Measurements from ENCODE around the gene MRPS15. TPM values are rescaled to one million over a fixed set of nuclear protein-coding genes. Genes with fewer than 3 reads are reported as not detected.
"Not testable (repeated sequence)": the region's sequence is repeated elsewhere in the genome, so short reads cannot be mapped to it uniquely, and the experiment has no call there.

The MRPS15 gene
- polyA plus RNA-seq, 2 donors: 106 to 143 TPM

GRCh38 chr1:36486439-36487335 is 22.5 kb upstream of the MRPS15 start:
- no peaks in the 10 kb centered on the region for H3K27me3 ChIP-seq (ENCODE audit: control insufficient read depth in 1 of 2, insufficient read depth in 2 of 2, low read length in 2 of 2)
- H3K36me3 ChIP-seq (ENCODE audit: control insufficient read depth in 2 of 2, insufficient read depth in 2 of 2, low read length in 1 of 2): no peaks in the 10 kb centered on the region
- H3K4me3 ChIP-seq (ENCODE audit: low read depth in 1 of 2, low read length in 2 of 2): no peak overlapping the region
- WGBS, 2 donors: 39 to 47% methylated on average over 17 of the region's 17 CpGs
- H3K9me3 ChIP-seq (ENCODE audit: control insufficient read depth in 2 of 2, insufficient read depth in 1 of 2, low read depth in 1 of 2, low read length in 1 of 2): no peaks in the 10 kb centered on the region
- H3K4me1 ChIP-seq (ENCODE audit: control insufficient read depth in 2 of 2, insufficient read depth in 2 of 2, low read length in 1 of 2): peaks cover 0 to 3% of the 10 kb centered on the region in 2 donors
- no peak overlapping the region for H3K27ac ChIP-seq (ENCODE audit: low read depth in 2 of 2, low read length in 1 of 2)

- H3K27ac ChIP-seq (ENCODE audit: low read depth in 2 of 2, low read length in 1 of 2): no peak overlapping the region
- WGBS, 2 donors: 87 to 92% methylated on average over 2 of the region's 2 CpGs
- H3K36me3 ChIP-seq (ENCODE audit: control insufficient read depth in 2 of 2, insufficient read depth in 2 of 2, low read length in 1 of 2): no peaks in the 10 kb centered on the region
- no peaks in the 10 kb centered on the region for H3K27me3 ChIP-seq (ENCODE audit: control insufficient read depth in 1 of 2, insufficient read depth in 2 of 2, low read length in 2 of 2)
- H3K4me1 ChIP-seq (ENCODE audit: control insufficient read depth in 2 of 2, insufficient read depth in 2 of 2, low read length in 1 of 2): peaks cover 0 to 5% of the 10 kb centered on the region in 2 donors
- no peaks in the 10 kb centered on the region for H3K9me3 ChIP-seq (ENCODE audit: control insufficient read depth in 2 of 2, insufficient read depth in 1 of 2, low read depth in 1 of 2, low read length in 1 of 2)
- no peak overlapping the region for H3K4me3 ChIP-seq (ENCODE audit: low read depth in 1 of 2, low read length in 2 of 2)
Measured at GRCh38 chr1:36486093-36486438, 21.9 kb upstream of the MRPS15 start.

GRCh38 chr1:36484099-36484498 is 19.9 kb upstream of the MRPS15 start:
- 86 to 90% methylated on average over 2 of the region's 2 CpGs for WGBS, 2 donors
- Histone ChIP-seq H3K4me1 (ENCODE audit: control insufficient read depth in 2 of 2, insufficient read depth in 2 of 2, low read length in 1 of 2) (peaks cover 0 to 5% of the 10 kb centered on the region in 2 donors), H3K27me3 (ENCODE audit: control insufficient read depth in 1 of 2, insufficient read depth in 2 of 2, low read length in 2 of 2) (no peaks in the 10 kb centered on the region), H3K36me3 (ENCODE audit: control insufficient read depth in 2 of 2, insufficient read depth in 2 of 2, low read length in 1 of 2) (no peaks in the 10 kb centered on the region), H3K27ac (ENCODE audit: low read depth in 2 of 2, low read length in 1 of 2) (no peak overlapping the region), H3K4me3 (ENCODE audit: low read depth in 1 of 2, low read length in 2 of 2) (no peak overlapping the region), H3K9me3 (ENCODE audit: control insufficient read depth in 2 of 2, insufficient read depth in 1 of 2, low read depth in 1 of 2, low read length in 1 of 2) (no peaks in the 10 kb centered on the region)

GRCh38 chr1:36482724-36483388 is 18.7 kb upstream of the MRPS15 start, which contains the start of gene CSF3R:
Gene CSF3R (minus strand): TSS chr1:36482913. CDS start chr1:36479496, 3,417 bp downstream.
- H3K27me3 ChIP-seq (ENCODE audit: control insufficient read depth in 1 of 2, insufficient read depth in 2 of 2, low read length in 2 of 2): no peaks in the 10 kb centered on the region
- H3K36me3 ChIP-seq (ENCODE audit: control insufficient read depth in 2 of 2, insufficient read depth in 2 of 2, low read length in 1 of 2): no peaks in the 10 kb centered on the region
- peaks cover 0 to 5% of the 10 kb centered on the region in 2 donors for H3K4me1 ChIP-seq (ENCODE audit: control insufficient read depth in 2 of 2, insufficient read depth in 2 of 2, low read length in 1 of 2)
- H3K9me3 ChIP-seq (ENCODE audit: control insufficient read depth in 2 of 2, insufficient read depth in 1 of 2, low read depth in 1 of 2, low read length in 1 of 2): no peaks in the 10 kb centered on the region
- H3K27ac ChIP-seq (ENCODE audit: low read depth in 2 of 2, low read length in 1 of 2): no peak within 1 kb of the TSS
- H3K4me3 ChIP-seq (ENCODE audit: low read depth in 1 of 2, low read length in 2 of 2): no peak within 1 kb of the TSS
- WGBS, 2 donors: 43 to 59% methylated on average over 13 of the region's 13 CpGs

- WGBS, 2 donors: 44 to 45% methylated on average over 26 of the region's 26 CpGs
- no peaks in the 10 kb centered on the region for H3K27me3 ChIP-seq (ENCODE audit: control insufficient read depth in 1 of 2, insufficient read depth in 2 of 2, low read length in 2 of 2)
- H3K4me3 ChIP-seq (ENCODE audit: low read depth in 1 of 2, low read length in 2 of 2): no peak overlapping the region
- H3K36me3 ChIP-seq (ENCODE audit: control insufficient read depth in 2 of 2, insufficient read depth in 2 of 2, low read length in 1 of 2): no peaks in the 10 kb centered on the region
- H3K9me3 ChIP-seq (ENCODE audit: control insufficient read depth in 2 of 2, insufficient read depth in 1 of 2, low read depth in 1 of 2, low read length in 1 of 2): no peaks in the 10 kb centered on the region
- H3K27ac ChIP-seq (ENCODE audit: low read depth in 2 of 2, low read length in 1 of 2): no peak overlapping the region
- peaks cover 0 to 5% of the 10 kb centered on the region in 2 donors for H3K4me1 ChIP-seq (ENCODE audit: control insufficient read depth in 2 of 2, insufficient read depth in 2 of 2, low read length in 1 of 2)
Measured at GRCh38 chr1:36481771-36482723, 17.9 kb upstream of the MRPS15 start.

GRCh38 chr1:36481091-36481490 is 16.9 kb upstream of the MRPS15 start:
- no peak overlapping the region for H3K4me3 ChIP-seq (ENCODE audit: low read depth in 1 of 2, low read length in 2 of 2)
- peaks cover 0 to 5% of the 10 kb centered on the region in 2 donors for H3K4me1 ChIP-seq (ENCODE audit: control insufficient read depth in 2 of 2, insufficient read depth in 2 of 2, low read length in 1 of 2)
- H3K27me3 ChIP-seq (ENCODE audit: control insufficient read depth in 1 of 2, insufficient read depth in 2 of 2, low read length in 2 of 2): no peaks in the 10 kb centered on the region
- no peaks in the 10 kb centered on the region for H3K36me3 ChIP-seq (ENCODE audit: control insufficient read depth in 2 of 2, insufficient read depth in 2 of 2, low read length in 1 of 2)
- no peaks in the 10 kb centered on the region for H3K9me3 ChIP-seq (ENCODE audit: control insufficient read depth in 2 of 2, insufficient read depth in 1 of 2, low read depth in 1 of 2, low read length in 1 of 2)
- 83 to 86% methylated on average over 6 of the region's 6 CpGs for WGBS, 2 donors
- H3K27ac ChIP-seq (ENCODE audit: low read depth in 2 of 2, low read length in 1 of 2): no peak overlapping the region

- H3K27ac ChIP-seq (ENCODE audit: low read depth in 2 of 2, low read length in 1 of 2): no peak overlapping the region
- H3K36me3 ChIP-seq (ENCODE audit: control insufficient read depth in 2 of 2, insufficient read depth in 2 of 2, low read length in 1 of 2): no peaks in the 10 kb centered on the region
- no peaks in the 10 kb centered on the region for H3K27me3 ChIP-seq (ENCODE audit: control insufficient read depth in 1 of 2, insufficient read depth in 2 of 2, low read length in 2 of 2)
- H3K4me3 ChIP-seq (ENCODE audit: low read depth in 1 of 2, low read length in 2 of 2): no peak overlapping the region
- no peaks in the 10 kb centered on the region for H3K9me3 ChIP-seq (ENCODE audit: control insufficient read depth in 2 of 2, insufficient read depth in 1 of 2, low read depth in 1 of 2, low read length in 1 of 2)
- WGBS, 2 donors: 85 to 96% methylated on average over 2 of the region's 2 CpGs
- H3K4me1 ChIP-seq (ENCODE audit: control insufficient read depth in 2 of 2, insufficient read depth in 2 of 2, low read length in 1 of 2): peaks cover 0 to 5% of the 10 kb centered on the region in 2 donors
Measured at GRCh38 chr1:36480161-36480560, 16.0 kb upstream of the MRPS15 start.

- Histone ChIP-seq H3K4me3 (ENCODE audit: low read depth in 1 of 2, low read length in 2 of 2) (no peak overlapping the region), H3K27ac (ENCODE audit: low read depth in 2 of 2, low read length in 1 of 2) (no peak overlapping the region), H3K27me3 (ENCODE audit: control insufficient read depth in 1 of 2, insufficient read depth in 2 of 2, low read length in 2 of 2) (no peaks in the 10 kb centered on the region), H3K9me3 (ENCODE audit: control insufficient read depth in 2 of 2, insufficient read depth in 1 of 2, low read depth in 1 of 2, low read length in 1 of 2) (no peaks in the 10 kb centered on the region), H3K4me1 (ENCODE audit: control insufficient read depth in 2 of 2, insufficient read depth in 2 of 2, low read length in 1 of 2) (peaks cover 0 to 5% of the 10 kb centered on the region in 2 donors), H3K36me3 (ENCODE audit: control insufficient read depth in 2 of 2, insufficient read depth in 2 of 2, low read length in 1 of 2) (no peaks in the 10 kb centered on the region)
- WGBS, 2 donors: 80 to 91% methylated on average over 2 of the region's 2 CpGs
Measured at GRCh38 chr1:36479505-36480051, 15.4 kb upstream of the MRPS15 start.

GRCh38 chr1:36477615-36478014 is 13.4 kb upstream of the MRPS15 start:
- not testable (repeated sequence) for H3K27me3 ChIP-seq (ENCODE audit: control insufficient read depth in 1 of 2, insufficient read depth in 2 of 2, low read length in 2 of 2); H3K4me3 ChIP-seq (ENCODE audit: low read depth in 1 of 2, low read length in 2 of 2); H3K4me1 ChIP-seq (ENCODE audit: control insufficient read depth in 2 of 2, insufficient read depth in 2 of 2, low read length in 1 of 2); H3K27ac ChIP-seq (ENCODE audit: low read depth in 2 of 2, low read length in 1 of 2); H3K9me3 ChIP-seq (ENCODE audit: control insufficient read depth in 2 of 2, insufficient read depth in 1 of 2, low read depth in 1 of 2, low read length in 1 of 2); H3K36me3 ChIP-seq (ENCODE audit: control insufficient read depth in 2 of 2, insufficient read depth in 2 of 2, low read length in 1 of 2)
- WGBS, 2 donors: 87 to 89% methylated on average over 13 of the region's 13 CpGs
